Pancreas (tissue), 10 donors: ENCODE results near the gene NIM1K. TPM values are rescaled to one million over a fixed set of nuclear protein-coding genes. Genes with fewer than 3 reads are reported as not detected.

Experiments
- ATAC-seq, 4 donors: fragments of 200-7000 bp; cut with Tn5 transposase; one replicate each; pipeline versions ENCODE4 v1.8.0 to v1.9.1; 2020; ENCODE audit warnings: mild to moderate bottlenecking in 4 of 4, moderate library complexity in 4 of 4
- DNase-seq, 6 donors: peaks; one replicate each; pipeline ENCODE4 v3.0.0-alpha.2; 2020
- FAIRE-seq: peaks from 2 replicates; lab custom pipeline; 2012; peaks lifted over from hg19 to GRCh38; lab: Jason Lieb, UNC
- H3K27ac ChIP-seq, 4 donors: fragments of 200-600 bp; sonication (generic); 1 replicate in 3 of 4; 2 replicates in 1 of 4; pipeline versions ENCODE4 v1.5.0 to v1.8.0; 2020
- H3K27me3 ChIP-seq, 4 donors: fragments of 200-600 bp; one replicate each; pipeline ENCODE4 v1.8.0; 2021
- H3K36me3 ChIP-seq, 3 donors: fragments of 200-600 bp; sonication (generic) in 1 of 3; one replicate each; pipeline versions ENCODE4 v1.5.0 to v1.8.0; 2020 to 2021
- H3K4me1 ChIP-seq, 3 donors: fragments of 200-600 bp; one replicate each; pipeline ENCODE4 v1.8.0; 2021
- H3K4me3 ChIP-seq, 4 donors: fragments of 200-600 bp; sonication (generic) in 2 of 4; one replicate each; pipeline versions ENCODE4 v1.5.0 to v1.8.0; 2020 to 2021
- H3K9me3 ChIP-seq, 4 donors: fragments of 200-600 bp; one replicate each; pipeline ENCODE4 v1.8.0; 2021
- CTCF ChIP-seq, 4 donors: fragments of 200-600 bp; sonication (generic) in 3 of 4; IDR thresholded peaks; one replicate each; pipeline versions ENCODE4 v1.5.0 to v1.8.0; 2021; ENCODE audit warnings: antibody characterized with exemption in 4 of 4
- WGBS, 2 donors: extraction: QIAGEN DNeasy Blood & Tissue Kit; methylation state at CpG; one replicate each; pipeline ENCODE4 v1.1.7; 2013; 5-methylcytosine and 5-hydroxymethylcytosine counted together
- intact Hi-C, 3 donors: fragments of 100-400 bp; cut with DNase I; formaldehyde crosslinking; loops; one replicate each; pipeline versions ENCODE4 v1.11.1 to v1.14.2; 2022
- polyA plus RNA-seq, 2 donors: library from polyadenylated mRNA; stranded (reverse); fragments of 200-250 nt; gene quantifications; one replicate each; pipeline ENCODE4 v1.2.3, GENCODE V29; 2013
- total RNA-seq, 6 donors: library from RNA; stranded (reverse); fragmentation: NEBNext Ultra II Directional in 4 of 6; extraction: Animal tissue kit (Norgen Biotek cat#: 25700) in 4 of 6; gene quantifications; one replicate each; pipeline versions ENCODE4 v1.2.1 to v1.2.4, GENCODE V29; 2021 to 2023
- donor health status: healthy with polysubstance abuse.
- donor health status: DM: no; HTN: no; CAD: no; lungs with moderate emphysema.
- donor health status: DM: no; HTN: no; CAD: no.
- donor health status: control.
- donor health status: control.
- donor health status: Bipolar disorder and iron deficiency.
- donor health status: DM: yes; HTN: yes; CAD: no.
- donor health status: DM: no; HTN: no; CAD: no.
- donor health status: DM: no; HTN: no; CAD: no.
- donor health status: DM: yes; HTN: yes; CAD: no.

The NIM1K gene
- total and polyA plus RNA-seq, 8 donors = 0.06 to 0.77 (median 0.31) TPM; not detected in 2

GRCh38 chr5:43215073-43215631, 23.1 kb downstream of the NIM1K start:
- intact Hi-C loops = no loop called here
- no peak overlapping the region for H3K4me3 ChIP-seq
- 79 to 83% methylated on average over 11 of the region's 11 CpGs for WGBS, 2 donors
- no peaks in the 10 kb centered on the region for H3K4me1 ChIP-seq
- no peaks in the 10 kb centered on the region for H3K9me3 ChIP-seq
- no peak overlapping the region for H3K27ac ChIP-seq
- DNase-seq = no peak
- no peaks in the 10 kb centered on the region for H3K27me3 ChIP-seq
- ATAC-seq = peak in 2 of 4 donors; percentile 37 to 50
- no peak for FAIRE-seq
- no peaks in the 10 kb centered on the region for H3K36me3 ChIP-seq
- TF ChIP-seq CTCF (IDR thresholded peaks at IDR 0.05) = no peak

GRCh38 chr5:43216941-43217340, 24.9 kb downstream of the NIM1K start:
- 70 to 75% methylated on average over 2 of the region's 2 CpGs for WGBS, 2 donors
- no peaks in the 10 kb centered on the region for H3K4me1 ChIP-seq
- H3K4me3 ChIP-seq = no peak overlapping the region
- H3K9me3 ChIP-seq = no peaks in the 10 kb centered on the region
- no peaks in the 10 kb centered on the region for H3K36me3 ChIP-seq
- ATAC-seq (no peak), DNase-seq (no peak), FAIRE-seq (no peak)
- H3K27ac ChIP-seq = no peak overlapping the region
- H3K27me3 ChIP-seq = no peaks in the 10 kb centered on the region
- no peak for TF ChIP-seq CTCF (IDR thresholded peaks at IDR 0.05)
- intact Hi-C loops = no loop called here

GRCh38 chr5:43219120-43219519, 27.1 kb downstream of the NIM1K start:
- Histone ChIP-seq H3K4me1 (no peaks in the 10 kb centered on the region), H3K27me3 (no peaks in the 10 kb centered on the region), H3K27ac (no peak overlapping the region), H3K9me3 (no peaks in the 10 kb centered on the region), H3K4me3 (no peak overlapping the region), H3K36me3 (no peaks in the 10 kb centered on the region)
- FAIRE-seq (no peak), ATAC-seq (no peak), DNase-seq (no peak)
- 58 to 59% methylated on average over 1 of the region's 1 CpG for WGBS, 2 donors
- intact Hi-C loops = no loop called here
- no peak for TF ChIP-seq CTCF (IDR thresholded peaks at IDR 0.05)

GRCh38 chr5:43221502-43221901, 29.5 kb downstream of the NIM1K start:
- no peak overlapping the region for H3K4me3 ChIP-seq
- 87% methylated on average over 5 of the region's 5 CpGs for WGBS, 2 donors
- no peak for FAIRE-seq
- H3K27ac ChIP-seq = no peak overlapping the region
- no peaks in the 10 kb centered on the region for H3K36me3 ChIP-seq
- no peak for TF ChIP-seq CTCF (IDR thresholded peaks at IDR 0.05)
- H3K9me3 ChIP-seq = no peaks in the 10 kb centered on the region
- H3K4me1 ChIP-seq = no peaks in the 10 kb centered on the region
- ATAC-seq = no peak
- intact Hi-C loops = no loop called here
- H3K27me3 ChIP-seq = no peaks in the 10 kb centered on the region
- no peak for DNase-seq

DNA sequence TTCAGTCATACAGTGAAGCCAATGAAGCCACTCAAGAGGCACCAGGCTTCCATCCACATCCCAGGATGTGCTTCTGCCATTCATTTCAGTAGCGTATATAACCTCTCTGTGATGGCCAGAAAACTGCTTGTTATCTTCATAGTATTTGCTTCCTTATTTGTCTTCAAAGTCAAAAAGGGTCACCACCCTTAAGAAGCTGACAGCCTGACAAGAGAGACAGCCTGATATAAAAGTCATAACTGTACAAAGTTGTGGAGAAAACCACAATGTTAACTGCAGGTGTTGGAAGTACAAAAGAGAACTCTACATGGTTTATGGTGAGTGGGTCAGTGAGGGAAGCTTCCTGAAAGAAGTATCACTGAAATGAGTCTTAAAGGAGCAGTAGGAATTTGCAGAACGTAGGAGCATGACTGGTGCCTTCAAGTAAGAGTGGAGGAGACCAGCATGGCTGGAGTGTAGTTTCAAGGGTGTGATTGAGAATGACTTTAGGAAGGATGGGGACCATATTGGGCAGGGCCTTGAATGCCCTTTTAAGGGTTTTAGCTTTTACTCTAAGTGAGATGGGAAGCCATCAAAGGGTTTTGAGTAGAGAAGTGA, 33.7 kb downstream of the NIM1K start:
- no peak for DNase-seq
- intact Hi-C loops = no loop called here
- Histone ChIP-seq H3K27ac (no peak overlapping the region), H3K36me3 (no peaks in the 10 kb centered on the region), H3K4me3 (no peak overlapping the region), H3K4me1 (no peaks in the 10 kb centered on the region), H3K27me3 (no peaks in the 10 kb centered on the region), H3K9me3 (no peaks in the 10 kb centered on the region)
- no peak for TF ChIP-seq CTCF (IDR thresholded peaks at IDR 0.05)
- no peak for ATAC-seq
- 69 to 75% methylated on average over 2 of the region's 2 CpGs for WGBS, 2 donors
- no peak for FAIRE-seq
